Large intestine (tissue), 3 donors: ENCODE results near the gene FAM24A. TPM values are rescaled to one million over a fixed set of nuclear protein-coding genes. Genes with fewer than 3 reads are reported as not detected.

ENCODE experiments used
- DNase-seq, 2 donors: peaks; one replicate each; pipeline versions ENCODE4 v3.0.0 to v3.0.0-alpha.2; 2013
- H3K27ac ChIP-seq: one replicate; pipeline ENCODE4 v1.5.1; 2013; ENCODE audit warnings: low read length
- H3K27me3 ChIP-seq: 2 replicates; pipeline ENCODE4 v1.6.1; 2013; ENCODE audit warnings: low read length; ENCODE audit not compliant: control insufficient read depth, insufficient read depth
- H3K36me3 ChIP-seq: 2 replicates; pipeline ENCODE4 v1.6.1; 2013; ENCODE audit warnings: low read length; ENCODE audit not compliant: control insufficient read depth, insufficient read depth
- H3K4me1 ChIP-seq: one replicate; pipeline ENCODE4 v1.6.1; 2013; ENCODE audit warnings: low read length; ENCODE audit not compliant: control insufficient read depth, insufficient read depth
- H3K4me3 ChIP-seq: one replicate; pipeline ENCODE4 v1.5.1; 2013; ENCODE audit warnings: low read length
- H3K9me3 ChIP-seq: one replicate; pipeline ENCODE4 v1.6.1; 2013; ENCODE audit warnings: mild to moderate bottlenecking, low read depth, low read length, moderate library complexity; ENCODE audit not compliant: control insufficient read depth
- WGBS: methylation state at CpG from one replicate; pipeline ENCODE4 v1.1.5; 2013; ENCODE audit warnings: low lambda C conversion rate; ENCODE audit not compliant: insufficient coverage; 5-methylcytosine and 5-hydroxymethylcytosine counted together
- polyA plus RNA-seq: library from polyadenylated mRNA; unstranded; fragments of 120-200 nt; gene quantifications from one replicate; pipeline ENCODE4 v1.2.1, GENCODE V29; 2013

Gene FAM24A
- polyA plus RNA-seq, 1 donor, result not detected

DNA sequence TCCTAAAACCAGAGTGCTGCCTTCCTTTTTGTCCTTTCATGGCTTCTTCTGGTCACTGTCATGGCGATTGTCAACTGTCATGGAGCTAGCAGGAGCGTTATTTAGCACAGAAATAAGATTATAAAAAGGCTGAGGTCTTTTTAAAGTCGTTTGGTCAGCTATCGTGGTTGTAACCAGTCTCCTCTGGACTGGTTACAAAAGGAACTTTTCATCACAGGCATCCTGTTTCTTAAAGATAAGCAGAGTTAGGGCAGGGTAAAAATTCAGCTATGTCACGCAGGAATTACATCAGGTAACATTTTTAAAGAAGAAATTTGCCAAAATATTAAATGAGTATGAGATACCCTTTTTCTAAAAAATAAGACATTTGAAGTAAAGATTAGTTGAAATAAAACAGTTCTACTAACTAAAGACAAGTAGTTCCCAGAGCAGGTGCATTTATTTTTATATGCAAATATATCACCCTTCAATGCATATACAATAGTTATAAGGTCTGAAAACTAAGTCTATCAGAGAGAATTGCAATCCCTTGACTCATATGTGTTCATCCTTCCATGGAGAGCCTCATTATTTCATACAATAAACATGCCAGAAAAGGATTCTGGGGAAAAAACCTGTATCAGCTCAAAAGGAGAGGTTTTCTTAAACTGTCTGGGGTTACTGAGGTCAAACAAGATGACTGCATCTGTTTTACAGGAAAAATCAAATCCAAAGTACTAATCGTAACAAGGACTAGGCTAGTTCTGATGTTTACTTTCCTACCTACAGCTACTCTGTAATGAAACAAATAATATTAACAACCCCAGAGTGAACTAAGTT is 20.9 kb downstream of the FAM24A start:
- Histone ChIP-seq H3K4me1 (no peaks in the 10 kb centered on the region), H3K36me3 (peaks cover 6% of the 10 kb centered on the region), H3K4me3 (no peak overlapping the region), H3K9me3 (no peaks in the 10 kb centered on the region), H3K27me3 (no peaks in the 10 kb centered on the region), H3K27ac (no peak overlapping the region)
- WGBS, result 89% methylated on average over 3 of the region's 6 CpGs
- no peak for DNase-seq

DNA sequence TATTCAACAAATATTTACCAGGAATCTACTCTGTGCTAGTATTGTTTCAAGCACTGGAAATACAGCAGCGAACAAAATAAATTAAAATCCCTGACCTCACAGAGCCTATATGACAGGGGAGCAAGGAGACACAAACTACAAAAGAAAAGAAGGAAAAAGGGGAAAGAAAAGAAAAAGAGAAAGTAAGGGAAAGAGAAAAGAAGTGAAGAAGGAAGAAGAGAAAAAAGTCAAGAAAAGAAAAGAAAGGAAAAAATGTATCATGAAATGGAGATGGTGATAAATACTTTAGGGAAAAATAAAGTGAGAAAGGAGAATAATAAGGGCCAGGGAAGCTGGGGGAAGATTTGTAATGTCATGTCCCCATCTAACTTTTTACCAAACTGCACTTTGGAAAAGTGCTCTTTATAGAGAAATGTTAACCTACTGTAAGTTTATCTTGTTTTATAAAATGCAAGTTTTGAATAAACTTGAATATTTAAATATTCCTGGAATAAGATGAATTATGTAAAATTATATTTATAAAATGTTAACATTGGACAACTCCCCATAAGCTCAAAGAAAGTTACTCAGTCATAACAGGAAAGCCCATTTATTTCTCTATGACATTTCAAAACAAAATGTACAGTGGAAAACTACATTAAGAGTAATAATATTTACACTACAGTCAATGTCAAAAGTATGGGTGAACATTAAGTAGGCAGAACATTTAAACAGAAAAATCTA is 28.9 kb downstream of the FAM24A start:
- peaks cover 20% of the 10 kb centered on the region for H3K36me3 ChIP-seq
- 100% methylated on average over 1 of the region's 1 CpG for WGBS
- H3K27ac ChIP-seq, result no peak overlapping the region
- no peak overlapping the region for H3K4me3 ChIP-seq
- H3K9me3 ChIP-seq, result no peaks in the 10 kb centered on the region
- DNase-seq, result no peak
- H3K4me1 ChIP-seq, result no peaks in the 10 kb centered on the region
- H3K27me3 ChIP-seq, result no peaks in the 10 kb centered on the region

DNA sequence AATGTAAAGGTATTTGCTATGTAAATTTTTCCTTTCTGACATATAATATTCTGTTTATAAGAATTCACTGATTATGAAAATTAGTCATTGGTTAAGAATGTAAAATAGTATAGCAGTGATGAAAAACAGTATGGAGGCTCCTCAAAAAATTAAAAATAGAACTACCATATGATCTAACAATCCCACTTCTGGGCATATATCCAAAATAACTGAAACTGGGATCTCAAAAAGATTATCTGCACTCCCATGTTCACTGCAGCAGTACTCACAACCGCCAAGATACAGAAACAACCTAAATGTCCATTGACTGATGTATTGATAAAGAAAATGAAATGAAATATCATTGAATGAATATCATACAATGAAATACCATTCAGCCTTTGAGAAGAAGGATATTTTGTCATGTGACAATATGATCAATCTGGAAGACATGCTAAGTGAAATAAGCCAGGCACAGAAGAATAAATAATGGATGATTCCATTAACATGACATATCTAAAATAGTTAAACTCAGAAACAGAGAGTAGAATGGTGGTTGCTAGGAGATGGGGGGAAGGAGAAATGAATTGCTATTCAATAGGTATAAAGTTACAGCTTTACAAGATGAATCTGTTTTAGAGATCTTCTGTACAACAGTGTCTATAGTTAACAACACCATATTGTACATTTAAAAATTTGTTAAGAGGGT is 29.6 kb downstream of the FAM24A start:
- Histone ChIP-seq H3K4me3 (no peak overlapping the region), H3K36me3 (peaks cover 20% of the 10 kb centered on the region), H3K9me3 (no peaks in the 10 kb centered on the region), H3K27me3 (no peaks in the 10 kb centered on the region), H3K4me1 (no peaks in the 10 kb centered on the region), H3K27ac (no peak overlapping the region)
- WGBS, result 78% methylated on average over 1 of the region's 1 CpG
- no peak for DNase-seq

DNA sequence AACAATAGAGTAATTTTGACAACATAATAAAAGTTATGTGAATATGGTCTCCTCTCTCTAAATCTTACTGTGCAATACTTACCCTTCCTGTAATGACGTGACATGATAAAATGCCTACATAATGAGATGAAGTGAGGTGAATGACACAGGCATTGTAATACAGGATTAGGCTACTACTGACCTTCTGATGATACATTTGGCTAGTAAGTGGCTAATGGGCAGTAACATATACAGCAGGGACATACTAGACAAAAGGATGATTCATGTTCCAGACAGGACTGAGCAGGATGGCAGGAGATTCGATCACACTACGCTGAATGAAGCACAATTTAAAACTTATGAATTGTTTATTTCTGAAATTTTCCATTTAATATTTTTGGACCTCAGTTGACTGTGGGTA is 38.9 kb downstream of the FAM24A start:
- Histone ChIP-seq H3K9me3 (peaks cover under 1% of the 10 kb centered on the region), H3K4me1 (peaks cover under 1% of the 10 kb centered on the region), H3K27me3 (no peaks in the 10 kb centered on the region), H3K4me3 (no peak overlapping the region), H3K27ac (no peak overlapping the region), H3K36me3 (peaks cover 15% of the 10 kb centered on the region)
- no peak for DNase-seq
- WGBS, result no CpG with 5 or more reads among the region's 3 CpGs

DNA sequence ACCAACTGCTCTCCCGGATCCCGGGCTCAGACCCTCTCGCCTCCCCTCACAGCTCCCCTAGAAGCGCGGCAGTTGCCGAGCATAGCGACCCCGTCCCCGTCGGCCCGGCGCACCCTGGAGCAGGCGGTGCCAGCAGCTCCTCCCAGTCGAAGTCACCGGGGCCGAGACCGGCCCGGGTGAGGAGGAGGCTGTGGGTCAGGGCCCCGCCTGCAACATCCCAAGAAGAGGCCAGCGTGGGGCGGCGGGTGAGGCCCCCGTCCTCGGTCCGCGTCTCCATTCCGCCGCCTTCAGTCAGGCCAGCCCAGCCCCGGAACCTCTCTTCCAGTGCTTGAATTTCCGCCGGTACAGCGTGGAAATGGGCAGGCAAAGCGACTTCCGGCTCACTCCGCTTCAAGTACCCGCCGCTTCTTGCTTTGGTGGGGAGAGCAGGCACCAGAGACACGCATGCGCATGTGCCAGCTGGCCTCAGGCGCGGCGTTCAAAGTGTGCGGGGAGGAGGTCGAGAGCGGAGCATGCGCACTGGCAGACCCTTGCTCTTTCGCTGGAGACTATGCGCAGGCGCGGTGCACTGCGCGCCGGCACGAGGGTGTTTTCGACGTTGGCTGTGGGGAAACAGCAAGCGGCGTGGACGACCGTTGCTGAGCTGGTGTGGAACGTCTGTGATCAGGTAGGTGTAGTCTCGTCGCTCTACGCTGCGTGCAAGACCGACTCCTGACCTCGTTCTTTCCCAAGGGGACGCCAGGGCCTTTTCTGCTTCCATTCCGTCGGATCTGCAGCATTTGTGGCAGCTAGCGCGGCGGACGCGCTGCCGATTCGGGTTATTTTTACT is 43.7 kb downstream of the FAM24A start, which contains the start of gene C10orf88:
Gene C10orf88, minus strand, starts transcription at position 326 of the 829 bp plus-strand sequence. Its CDS starts 49 bp downstream, at position 277.
- Histone ChIP-seq H3K27me3 (peaks cover 5% of the 10 kb centered on the region), H3K4me3 (peak within 1 kb of the TSS; percentile 88), H3K4me1 (peaks cover 3% of the 10 kb centered on the region), H3K36me3 (peaks cover 2% of the 10 kb centered on the region), H3K9me3 (peaks cover 7% of the 10 kb centered on the region), H3K27ac (peak within 1 kb of the TSS; percentile 67)
- WGBS, result no CpG with 5 or more reads among the region's 77 CpGs
- peak; percentile 99 to 100 for DNase-seq

DNA sequence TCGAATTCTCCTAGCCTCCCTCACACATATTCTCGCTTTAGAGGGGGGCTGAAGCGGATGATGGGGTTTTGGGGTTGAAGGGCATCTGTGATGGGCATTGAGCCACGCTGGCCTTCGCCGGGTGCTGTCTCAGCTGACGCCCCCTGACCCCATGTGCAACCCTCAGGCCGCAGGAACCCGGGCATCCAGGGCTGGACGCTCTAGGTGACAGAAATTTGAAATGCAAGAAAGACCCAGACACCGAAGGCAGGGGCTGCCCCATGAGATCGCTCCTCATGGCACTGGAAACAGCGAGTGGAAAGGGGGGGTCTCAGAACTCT is 44.3 kb downstream of the FAM24A start:
- whole genome bisulfite sequencing, result no CpG with 5 or more reads among the region's 13 CpGs
- Histone ChIP-seq H3K9me3 (peaks cover 7% of the 10 kb centered on the region), H3K36me3 (peaks cover 2% of the 10 kb centered on the region), H3K4me3 (no peak overlapping the region), H3K27me3 (peaks cover 5% of the 10 kb centered on the region), H3K4me1 (peaks cover 3% of the 10 kb centered on the region), H3K27ac (no peak overlapping the region)
- no peak for DNase-seq

DNA sequence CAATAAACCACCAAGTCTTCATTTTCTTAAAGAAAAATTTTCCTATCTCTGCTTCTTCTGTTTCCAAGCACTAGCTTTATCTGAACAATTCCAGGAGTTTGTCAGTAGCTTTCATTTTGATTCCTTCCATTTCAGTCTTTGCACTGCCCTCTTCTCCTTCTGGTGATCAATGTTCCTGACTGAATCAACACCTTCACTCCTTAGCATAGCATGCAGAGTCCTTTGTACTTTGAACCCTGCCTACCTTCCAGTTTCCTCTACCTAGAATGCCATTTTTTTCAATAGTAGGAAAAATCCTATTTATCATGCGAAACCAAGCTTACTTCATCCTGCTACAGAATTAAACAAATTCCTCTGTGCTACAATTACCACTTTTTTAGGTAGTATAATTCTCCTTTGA is 45.5 kb downstream of the FAM24A start:
- Histone ChIP-seq H3K27me3 (peaks cover 5% of the 10 kb centered on the region), H3K27ac (no peak overlapping the region), H3K9me3 (peaks cover 7% of the 10 kb centered on the region), H3K4me3 (no peak overlapping the region), H3K36me3 (no peaks in the 10 kb centered on the region), H3K4me1 (peaks cover 3% of the 10 kb centered on the region)
- WGBS, result 100% methylated on average over 1 of the region's 1 CpG
- peak in 1 of 2 donors; percentile 45 for DNase-seq

DNA sequence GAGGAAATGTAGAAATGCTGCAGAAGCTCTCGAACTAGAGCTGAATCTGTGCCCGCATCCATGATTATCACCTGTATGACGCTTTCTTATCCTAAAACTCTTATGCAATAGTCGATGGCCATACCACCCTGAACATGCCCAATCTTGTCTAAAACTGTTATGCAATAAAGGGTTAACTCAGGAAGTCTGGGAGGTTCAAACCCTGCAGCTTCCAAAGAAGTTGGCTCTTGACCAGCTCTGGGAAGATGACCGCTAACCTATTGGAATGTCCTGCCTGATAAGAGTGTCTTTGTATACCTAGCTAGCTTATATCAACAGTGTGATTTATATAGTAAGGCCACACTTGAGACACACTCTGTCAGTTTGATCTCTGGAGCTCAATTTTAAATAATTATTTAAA is 47.1 kb downstream of the FAM24A start:
- H3K4me1 ChIP-seq, result peaks cover 3% of the 10 kb centered on the region
- WGBS, result no CpG with 5 or more reads among the region's 5 CpGs
- DNase-seq, result no peak

DNA sequence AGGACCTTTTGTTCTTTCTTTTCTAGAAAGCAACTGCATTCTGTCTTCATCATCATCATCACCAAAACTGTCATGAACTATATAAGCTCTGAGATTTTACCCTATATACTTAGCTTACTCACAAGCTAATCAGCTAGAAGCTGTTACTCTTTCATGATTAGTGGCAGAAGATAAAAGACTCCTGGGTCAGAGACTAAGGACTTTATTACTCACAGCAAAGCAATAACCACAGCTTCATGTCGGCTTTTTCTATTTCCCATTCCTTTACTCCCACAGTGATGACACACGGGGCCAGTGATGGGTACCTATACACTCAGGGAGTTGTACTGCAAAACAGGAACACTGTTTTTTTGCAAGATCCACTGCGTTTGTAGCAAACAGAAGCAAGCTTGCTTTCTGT is 52.0 kb downstream of the FAM24A start:
- Histone ChIP-seq H3K9me3 (peaks cover 2% of the 10 kb centered on the region), H3K27me3 (no peaks in the 10 kb centered on the region), H3K36me3 (no peaks in the 10 kb centered on the region), H3K4me1 (no peaks in the 10 kb centered on the region), H3K27ac (no peak overlapping the region), H3K4me3 (no peak overlapping the region)
- DNase-seq, result peak in 1 of 2 donors; percentile 11
- WGBS, result no CpG with 5 or more reads among the region's 3 CpGs

More for the DNA sequence above, 47.1 kb downstream of the FAM24A start:
- H3K36me3 ChIP-seq, result no peaks in the 10 kb centered on the region
- H3K27me3 ChIP-seq, result peaks cover 5% of the 10 kb centered on the region
- no peak overlapping the region for H3K4me3 ChIP-seq
- no peak overlapping the region for H3K27ac ChIP-seq
- peaks cover 7% of the 10 kb centered on the region for H3K9me3 ChIP-seq
